GM13977 (cell line): ENCODE results near the gene SHISAL2A.
"Not testable (repeated sequence)": the region's sequence is repeated elsewhere in the genome, so short reads cannot be mapped to it uniquely, and the experiment has no call there.

Source experiments
- DNase-seq: peaks from one replicate; pipeline ENCODE4 v3.0.0; 2012; ENCODE audit warnings: low spot score
- CTCF ChIP-seq: IDR thresholded peaks from 2 replicates; pipeline ENCODE4 v1.5.1; 2012; ENCODE audit warnings: mild to moderate bottlenecking, control low read depth; ENCODE audit not compliant: insufficient read depth; ENCODE audit errors: extremely low read depth, missing control alignments
- in situ Hi-C: fragments of 300-500 bp; cut with MboI; formaldehyde crosslinking; loops from one replicate; pipeline ENCODE4 v1.12.0; 2022; ENCODE audit warnings: low sequenced_read_pairs, low pct_unique_long_range_greater_than_20kb, mixed read lengths, inconsistent platforms; ENCODE audit not compliant: unreplicated experiment

The SHISAL2A gene

GRCh38 chr1:52683367-52683940, 50.5 kb downstream of the SHISAL2A start:
- no peak for TF ChIP-seq CTCF
- no peak for DNase-seq
- in situ Hi-C loops, result loop anchor here (10.0 to 25.0 kb wide), 2 partner anchors 269 to 546 kb away; partner anchors contain the start of gene ZFYVE9

DNA sequence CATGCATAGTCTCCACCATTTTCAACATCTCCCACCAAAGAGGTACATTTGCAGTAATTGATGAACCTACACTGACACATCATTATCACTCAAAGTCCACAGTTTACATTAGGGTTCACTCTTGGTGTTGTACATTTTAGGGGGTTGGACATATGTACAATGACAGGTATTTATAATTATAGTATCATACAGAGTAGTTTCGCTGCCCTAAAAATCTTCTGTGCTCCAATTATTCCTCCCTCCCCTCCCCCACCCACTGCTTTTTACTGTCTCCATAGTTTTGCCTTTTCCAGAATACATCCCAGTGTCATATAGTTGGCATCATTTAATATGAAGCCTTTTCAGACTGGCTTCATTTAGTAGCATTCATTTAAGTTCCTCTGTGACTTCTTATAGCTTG, 51.6 kb downstream of the SHISAL2A start:
- DNase-seq, result no peak
- TF ChIP-seq CTCF, result no peak
- in situ Hi-C loops, result loop anchor here (10.0 to 25.0 kb wide), 2 partner anchors 270 to 547 kb away; partner anchors contain the start of gene ZFYVE9

- in situ Hi-C loops, result loop anchor here (10.0 to 25.0 kb wide), 2 partner anchors 272 to 549 kb away; partner anchors contain the start of gene ZFYVE9
- DNase-seq, result peak; percentile 77
- TF ChIP-seq CTCF, result peak; percentile 76
Observed at GRCh38 chr1:52686261-52686751, 53.3 kb downstream of the SHISAL2A start.

- TF ChIP-seq CTCF, result no peak
- DNase-seq, result no peak
- in situ Hi-C loops, result loop anchor here (10.0 to 25.0 kb wide), 2 partner anchors 272 to 550 kb away; partner anchors contain the start of gene ZFYVE9
Observed at GRCh38 chr1:52686830-52687229, 53.9 kb downstream of the SHISAL2A start.

GRCh38 chr1:52691821-52692220, 58.9 kb downstream of the SHISAL2A start:
- in situ Hi-C loops, result loop anchor here (25.0 kb wide), 1 partner anchor 555 kb away; the partner anchor contains the start of gene ZFYVE9
- no peak for TF ChIP-seq CTCF
- no peak for DNase-seq

DNA sequence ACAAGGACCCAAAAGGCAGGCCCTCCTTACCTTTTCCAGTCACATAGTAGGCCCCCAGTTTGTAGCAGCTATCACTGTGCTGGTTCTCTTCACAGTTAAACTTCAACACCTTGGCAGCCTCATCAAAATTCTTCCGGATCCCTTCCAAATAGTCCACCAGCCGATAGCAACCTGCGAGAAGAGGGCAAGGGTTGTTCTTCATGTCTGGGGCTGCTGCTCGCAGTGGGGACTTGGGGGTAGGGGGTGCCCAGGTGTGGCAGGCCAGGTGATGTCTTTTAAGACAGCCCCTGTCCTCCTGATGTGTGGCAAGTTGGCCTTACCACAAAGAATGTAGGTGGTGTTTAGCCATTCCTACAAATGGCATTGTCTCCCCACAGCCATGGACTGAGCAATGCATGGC, 59.7 kb downstream of the SHISAL2A start:
- in situ Hi-C loops, result loop anchor here (25.0 kb wide), 1 partner anchor 555 kb away; the partner anchor contains the start of gene ZFYVE9
- TF ChIP-seq CTCF, result no peak
- no peak for DNase-seq

DNA sequence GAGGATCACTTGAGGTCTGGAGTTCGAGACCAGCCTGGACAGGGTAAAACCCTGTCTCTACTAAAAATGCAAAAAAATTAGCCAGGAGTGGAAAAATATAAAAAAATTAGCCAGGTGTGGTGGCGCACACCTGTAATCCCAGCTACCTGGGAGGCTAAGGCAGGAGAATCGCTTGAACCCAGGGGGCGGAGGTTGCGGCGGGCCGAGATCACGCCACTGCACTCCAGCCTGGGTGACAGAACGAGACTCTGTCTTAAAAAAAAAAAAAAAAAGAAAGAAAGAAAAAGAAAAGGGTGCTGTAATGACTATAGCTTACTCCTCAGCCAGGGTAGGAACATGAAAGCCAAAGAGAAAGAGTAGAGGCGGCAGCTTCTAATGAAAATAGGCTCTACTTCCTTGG, 60.4 kb downstream of the SHISAL2A start:
- DNase-seq, result not testable (repeated sequence)
- in situ Hi-C loops, result loop anchor here (25.0 kb wide), 1 partner anchor 556 kb away; the partner anchor contains the start of gene ZFYVE9
